ENCODE data around the gene TRIM24.

GRCh38 chr7:138607216-138608126, 147.4 kb downstream of the TRIM24 start:
- TF ChIP-seq PREB (CRISPR knock-in tag; IDR thresholded peaks at IDR 0.05) = no peak
- TF ChIP-seq HMG20B (CRISPR knock-in tag; conservative IDR thresholded peaks at IDR 0.05) = no peak
- no peak for TF ChIP-seq ZNF331 (CRISPR knock-in tag; IDR thresholded peaks at IDR 0.05)
- TF ChIP-seq, protein P1, sequence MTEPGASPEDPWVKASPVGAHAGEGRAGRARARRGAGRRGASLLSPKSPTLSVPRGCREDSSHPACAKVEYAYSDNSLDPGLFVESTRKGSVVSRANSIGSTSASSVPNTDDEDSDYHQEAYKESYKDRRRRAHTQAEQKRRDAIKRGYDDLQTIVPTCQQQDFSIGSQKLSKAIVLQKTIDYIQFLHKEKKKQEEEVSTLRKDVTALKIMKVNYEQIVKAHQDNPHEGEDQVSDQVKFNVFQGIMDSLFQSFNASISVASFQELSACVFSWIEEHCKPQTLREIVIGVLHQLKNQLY (CRISPR knock-in tag; IDR thresholded peaks at IDR 0.05) = no peak
- TF ChIP-seq ZNF773 (CRISPR knock-in tag; IDR thresholded peaks at IDR 0.05; ENCODE audit: borderline replicate concordance) = no peak
- TF ChIP-seq, protein P2, sequence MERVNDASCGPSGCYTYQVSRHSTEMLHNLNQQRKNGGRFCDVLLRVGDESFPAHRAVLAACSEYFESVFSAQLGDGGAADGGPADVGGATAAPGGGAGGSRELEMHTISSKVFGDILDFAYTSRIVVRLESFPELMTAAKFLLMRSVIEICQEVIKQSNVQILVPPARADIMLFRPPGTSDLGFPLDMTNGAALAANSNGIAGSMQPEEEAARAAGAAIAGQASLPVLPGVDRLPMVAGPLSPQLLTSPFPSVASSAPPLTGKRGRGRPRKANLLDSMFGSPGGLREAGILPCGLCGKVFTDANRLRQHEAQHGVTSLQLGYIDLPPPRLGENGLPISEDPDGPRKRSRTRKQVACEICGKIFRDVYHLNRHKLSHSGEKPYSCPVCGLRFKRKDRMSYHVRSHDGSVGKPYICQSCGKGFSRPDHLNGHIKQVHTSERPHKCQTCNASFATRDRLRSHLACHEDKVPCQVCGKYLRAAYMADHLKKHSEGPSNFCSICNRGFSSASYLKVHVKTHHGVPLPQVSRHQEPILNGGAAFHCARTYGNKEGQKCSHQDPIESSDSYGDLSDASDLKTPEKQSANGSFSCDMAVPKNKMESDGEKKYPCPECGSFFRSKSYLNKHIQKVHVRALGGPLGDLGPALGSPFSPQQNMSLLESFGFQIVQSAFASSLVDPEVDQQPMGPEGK (CRISPR knock-in tag; IDR thresholded peaks at IDR 0.05) = no peak
- TF ChIP-seq ZNF780A (CRISPR knock-in tag; IDR thresholded peaks at IDR 0.05) = no peak
- TF ChIP-seq, protein P3, sequence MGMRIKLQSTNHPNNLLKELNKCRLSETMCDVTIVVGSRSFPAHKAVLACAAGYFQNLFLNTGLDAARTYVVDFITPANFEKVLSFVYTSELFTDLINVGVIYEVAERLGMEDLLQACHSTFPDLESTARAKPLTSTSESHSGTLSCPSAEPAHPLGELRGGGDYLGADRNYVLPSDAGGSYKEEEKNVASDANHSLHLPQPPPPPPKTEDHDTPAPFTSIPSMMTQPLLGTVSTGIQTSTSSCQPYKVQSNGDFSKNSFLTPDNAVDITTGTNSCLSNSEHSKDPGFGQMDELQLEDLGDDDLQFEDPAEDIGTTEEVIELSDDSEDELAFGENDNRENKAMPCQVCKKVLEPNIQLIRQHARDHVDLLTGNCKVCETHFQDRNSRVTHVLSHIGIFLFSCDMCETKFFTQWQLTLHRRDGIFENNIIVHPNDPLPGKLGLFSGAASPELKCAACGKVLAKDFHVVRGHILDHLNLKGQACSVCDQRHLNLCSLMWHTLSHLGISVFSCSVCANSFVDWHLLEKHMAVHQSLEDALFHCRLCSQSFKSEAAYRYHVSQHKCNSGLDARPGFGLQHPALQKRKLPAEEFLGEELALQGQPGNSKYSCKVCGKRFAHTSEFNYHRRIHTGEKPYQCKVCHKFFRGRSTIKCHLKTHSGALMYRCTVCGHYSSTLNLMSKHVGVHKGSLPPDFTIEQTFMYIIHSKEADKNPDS (CRISPR knock-in tag; IDR thresholded peaks at IDR 0.05) = no peak
- TF ChIP-seq HOMEZ (CRISPR knock-in tag; IDR thresholded peaks at IDR 0.05; ENCODE audit: low read depth) = no peak
- no peak for TF ChIP-seq ZNF737 (CRISPR knock-in tag; IDR thresholded peaks at IDR 0.05; ENCODE audit: borderline replicate concordance)
- no peak for TF ChIP-seq ZNF274 (CRISPR knock-in tag; IDR thresholded peaks at IDR 0.05)
- TF ChIP-seq TAF1 (CRISPR knock-in tag; IDR thresholded peaks at IDR 0.05) = no peak
